ENCODE results near the gene IQGAP2.

- no peak for TF ChIP-seq EZH2 (IDR thresholded peaks at IDR 0.05; ENCODE audit: low read length, unreplicated experiment)
- 0 out of 2 replicates have a peak, but pooled peaks have one; percentile 31 for TF ChIP-seq CTCF (conservative IDR thresholded peaks at IDR 0.05; ENCODE audit: low read depth, low read length)
- no peak for TF ChIP-seq EZH2phosphoT487 (IDR thresholded peaks at IDR 0.05; ENCODE audit: borderline replicate concordance, low read length)
Measured at GRCh38 chr5:76746677-76747076, 343.6 kb downstream of the IQGAP2 start.

All from PC-3 (cell line).